ENCODE measurements around the gene SLC22A7. TPM values are rescaled to one million over a fixed set of nuclear protein-coding genes. Genes with fewer than 3 reads are reported as not detected.

The SLC22A7 gene
- total RNA-seq, 2 experiments from 2014 or later: not detected

DNA sequence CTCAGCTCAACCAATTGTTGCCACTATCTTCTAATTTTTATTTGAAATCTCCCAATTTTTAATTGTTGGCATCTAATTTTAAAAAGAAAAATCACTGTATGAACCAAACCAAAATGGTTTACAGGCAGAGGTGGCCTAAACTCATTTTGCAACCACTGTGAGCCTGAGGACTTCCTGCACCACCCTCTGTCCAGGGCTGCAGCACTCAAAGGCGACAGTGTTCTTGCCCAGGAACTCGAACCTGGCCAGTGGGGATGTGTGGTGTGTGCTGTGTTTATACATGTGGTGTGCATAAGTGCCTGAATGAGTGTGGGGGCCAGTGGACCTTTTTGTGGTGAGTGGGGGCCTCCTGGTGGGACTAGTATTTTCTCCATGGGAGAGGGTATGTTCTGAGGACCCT, 24.4 kb upstream of the SLC22A7 start:
- H3K4me1 Mint-ChIP-seq (ENCODE audit: low read depth): peaks cover 18% of the 10 kb centered on the region
- H3K9me3 Mint-ChIP-seq: no peaks in the 10 kb centered on the region
- intact Hi-C loops (cut with micrococcal nuclease): no loop called here
- ATAC-seq: no peak
- H3K36me3 Mint-ChIP-seq (ENCODE audit: low read depth): no peaks in the 10 kb centered on the region
- no peak for DNase-seq
- TF ChIP-seq, protein P1, sequence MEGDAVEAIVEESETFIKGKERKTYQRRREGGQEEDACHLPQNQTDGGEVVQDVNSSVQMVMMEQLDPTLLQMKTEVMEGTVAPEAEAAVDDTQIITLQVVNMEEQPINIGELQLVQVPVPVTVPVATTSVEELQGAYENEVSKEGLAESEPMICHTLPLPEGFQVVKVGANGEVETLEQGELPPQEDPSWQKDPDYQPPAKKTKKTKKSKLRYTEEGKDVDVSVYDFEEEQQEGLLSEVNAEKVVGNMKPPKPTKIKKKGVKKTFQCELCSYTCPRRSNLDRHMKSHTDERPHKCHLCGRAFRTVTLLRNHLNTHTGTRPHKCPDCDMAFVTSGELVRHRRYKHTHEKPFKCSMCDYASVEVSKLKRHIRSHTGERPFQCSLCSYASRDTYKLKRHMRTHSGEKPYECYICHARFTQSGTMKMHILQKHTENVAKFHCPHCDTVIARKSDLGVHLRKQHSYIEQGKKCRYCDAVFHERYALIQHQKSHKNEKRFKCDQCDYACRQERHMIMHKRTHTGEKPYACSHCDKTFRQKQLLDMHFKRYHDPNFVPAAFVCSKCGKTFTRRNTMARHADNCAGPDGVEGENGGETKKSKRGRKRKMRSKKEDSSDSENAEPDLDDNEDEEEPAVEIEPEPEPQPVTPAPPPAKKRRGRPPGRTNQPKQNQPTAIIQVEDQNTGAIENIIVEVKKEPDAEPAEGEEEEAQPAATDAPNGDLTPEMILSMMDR (IDR thresholded peaks at IDR 0.05): no peak
- POLR2A ChIA-PET: no interaction called here
- no peak overlapping the region for H3K4me3 Mint-ChIP-seq
- peaks cover 35% of the 10 kb centered on the region for H3K27me3 Mint-ChIP-seq
- CTCF ChIA-PET: no interaction called here
- no peak overlapping the region for H3K27ac Mint-ChIP-seq

- TF ChIP-seq, protein P1 (IDR thresholded peaks at IDR 0.05): no peak
- ATAC-seq: no peak
- ChIA-PET POLR2A (no interaction called here), CTCF (no interaction called here)
- Mint-ChIP-seq H3K4me1 (ENCODE audit: low read depth) (peaks cover 13% of the 10 kb centered on the region), H3K9me3 (no peaks in the 10 kb centered on the region), H3K4me3 (peak overlapping the region; percentile 52), H3K27ac (no peak overlapping the region), H3K36me3 (ENCODE audit: low read depth) (no peaks in the 10 kb centered on the region), H3K27me3 (peaks cover 35% of the 10 kb centered on the region)
- intact Hi-C loops (cut with micrococcal nuclease): no loop called here
- DNase-seq: no peak
Observed at GRCh38 chr6:43274127-43274915, 23.7 kb upstream of the SLC22A7 start.

- H3K4me1 Mint-ChIP-seq (ENCODE audit: low read depth): peaks cover 10% of the 10 kb centered on the region
- POLR2A ChIA-PET: no interaction called here
- ATAC-seq (peak; percentile 40), DNase-seq (peak; percentile 53)
- CTCF ChIA-PET: no interaction called here
- TF ChIP-seq, protein P1 (IDR thresholded peaks at IDR 0.05): no peak
- H3K4me3 Mint-ChIP-seq: peak overlapping the region; percentile 64
- H3K36me3 Mint-ChIP-seq (ENCODE audit: low read depth): no peaks in the 10 kb centered on the region
- no peak overlapping the region for H3K27ac Mint-ChIP-seq
- no peaks in the 10 kb centered on the region for H3K9me3 Mint-ChIP-seq
- intact Hi-C loops (cut with micrococcal nuclease): no loop called here
- H3K27me3 Mint-ChIP-seq: peaks cover 34% of the 10 kb centered on the region
Observed at GRCh38 chr6:43274916-43275597, 23.0 kb upstream of the SLC22A7 start.

DNA sequence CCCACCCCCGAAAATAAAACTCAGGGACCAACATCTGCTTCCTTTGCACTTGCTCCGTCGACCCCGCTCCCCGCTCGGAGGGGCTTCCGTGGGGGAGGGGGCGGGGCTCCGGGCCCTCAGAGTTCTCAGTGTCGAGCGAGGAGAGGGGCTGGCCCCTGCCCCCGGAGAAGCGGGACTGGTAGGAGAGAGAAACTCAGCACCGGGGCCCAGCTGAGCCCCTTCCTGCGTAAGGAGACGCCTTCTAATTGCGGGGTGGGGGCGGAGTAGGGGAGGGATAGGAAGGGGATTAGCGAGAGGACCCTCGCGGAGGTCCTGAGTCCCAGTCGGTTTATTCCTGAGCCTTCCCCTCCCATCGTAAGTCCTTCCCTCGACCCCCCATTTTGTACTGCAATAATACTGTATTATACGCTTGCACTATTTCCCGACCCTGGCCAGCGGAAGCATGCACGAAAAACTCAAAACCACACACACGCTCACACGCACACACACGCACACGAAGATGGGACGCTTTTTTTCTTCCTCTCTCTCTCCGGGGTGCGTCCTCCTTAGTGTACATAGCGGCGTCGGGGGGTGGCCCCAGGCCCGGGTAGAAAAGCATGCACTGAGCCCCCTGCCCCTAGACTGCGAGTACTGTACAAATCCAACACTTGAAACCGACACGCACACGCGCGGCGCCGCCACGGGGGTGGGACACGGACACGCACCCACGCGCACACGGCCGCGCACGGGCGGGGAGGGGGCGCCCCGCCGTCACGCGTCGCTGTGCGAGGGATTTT, 22.1 kb upstream of the SLC22A7 start:
- intact Hi-C loops (cut with micrococcal nuclease): no loop called here
- peak; percentile 64 for DNase-seq
- peak; percentile 52 for ATAC-seq
- no peaks in the 10 kb centered on the region for H3K9me3 Mint-ChIP-seq
- CTCF ChIA-PET: no interaction called here
- POLR2A ChIA-PET: no interaction called here
- peaks cover 8% of the 10 kb centered on the region for H3K4me1 Mint-ChIP-seq (ENCODE audit: low read depth)
- H3K36me3 Mint-ChIP-seq (ENCODE audit: low read depth): no peaks in the 10 kb centered on the region
- peak overlapping the region; percentile 1 for H3K27ac Mint-ChIP-seq
- peak overlapping the region; percentile 64 for H3K4me3 Mint-ChIP-seq
- TF ChIP-seq, protein P1 (IDR thresholded peaks at IDR 0.05): no peak
- H3K27me3 Mint-ChIP-seq: peaks cover 34% of the 10 kb centered on the region
